NK-92 treated with Interleukin-12 subunit alpha and Interleukin-12 subunit beta, amount 100 ng/mL, for 24 hours (cell line): ENCODE measurements around the gene TBL2.
"Not testable (repeated sequence)": the region's sequence is repeated elsewhere in the genome, so short reads cannot be mapped to it uniquely, and the experiment has no call there.

ENCODE experiments used
- DNase-seq: peaks from one replicate; lab custom pipeline; 2025; lab: John Stamatoyannopoulos, UW

TBL2 gene

GRCh38 chr7:73535918-73536317, 42.5 kb downstream of the TBL2 start:
- DNase-seq, result not testable (repeated sequence)

- DNase-seq, result no peak
Observed at GRCh38 chr7:73533742-73534141, 44.6 kb downstream of the TBL2 start.

- no peak for DNase-seq
Observed at GRCh38 chr7:73532224-73532623, 46.2 kb downstream of the TBL2 start.

DNA sequence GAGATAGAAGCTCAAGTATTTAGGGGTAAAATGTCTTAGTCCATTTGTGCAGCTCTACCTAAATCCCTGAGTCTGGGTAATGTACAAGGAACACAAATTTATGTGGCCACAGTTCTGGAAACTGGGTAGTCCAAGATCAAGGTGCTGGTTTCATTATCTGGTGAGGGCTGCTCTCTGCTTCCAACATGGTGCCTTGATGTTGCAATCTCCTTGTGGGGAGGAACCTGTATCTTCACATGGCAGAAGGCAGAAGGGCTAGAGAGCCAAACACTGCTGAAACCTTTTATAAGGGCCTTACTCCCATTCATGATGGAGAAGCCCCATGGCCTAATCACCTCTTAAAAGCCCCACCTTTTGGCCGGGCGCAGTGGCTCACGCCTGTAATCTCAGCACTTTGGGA, 47.6 kb downstream of the TBL2 start:
- no peak for DNase-seq

DNA sequence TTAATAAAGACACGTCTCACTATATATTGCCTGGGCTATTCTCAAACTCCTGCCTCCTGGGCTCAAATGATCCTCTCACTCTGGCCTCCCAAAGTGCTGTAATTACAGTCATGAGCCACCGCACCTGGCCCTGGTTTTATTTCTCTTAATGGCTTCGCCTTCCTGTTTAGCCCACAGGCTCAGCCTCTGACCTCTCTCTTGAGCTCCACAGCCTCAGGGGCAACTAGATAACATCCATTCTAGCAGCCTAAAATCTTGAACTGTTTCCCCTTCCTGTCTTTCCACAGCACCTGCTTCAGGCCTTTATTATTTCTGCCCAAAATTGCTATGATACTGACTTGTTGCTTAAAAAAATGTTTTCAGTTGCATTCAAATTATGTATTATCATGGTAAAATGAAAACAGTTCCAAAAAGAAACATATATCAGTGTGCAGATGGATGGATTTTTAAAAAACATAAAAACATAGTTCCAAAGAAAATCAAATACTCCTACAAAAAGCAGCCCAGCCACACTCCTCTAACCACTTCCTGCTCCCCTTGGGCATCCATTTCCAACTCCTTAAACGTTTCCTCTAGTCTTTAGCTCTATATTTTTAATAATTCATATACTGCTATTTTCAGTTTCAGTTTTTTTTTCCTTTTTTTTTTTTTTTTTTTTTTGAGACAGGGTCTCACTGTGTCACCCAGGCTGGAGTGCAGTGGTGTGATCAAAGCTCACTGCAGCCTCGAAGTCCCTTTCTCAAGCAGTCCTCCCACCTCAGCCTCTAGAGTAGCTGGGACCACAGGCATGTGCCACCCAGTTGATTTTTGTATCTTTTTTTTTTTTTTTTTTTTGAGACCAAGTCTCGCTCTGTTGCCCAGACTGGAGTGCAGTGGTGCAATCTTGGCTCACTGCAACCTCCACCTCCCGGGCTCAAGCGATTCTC, 51.2 kb downstream of the TBL2 start:
- no peak for DNase-seq

DNA sequence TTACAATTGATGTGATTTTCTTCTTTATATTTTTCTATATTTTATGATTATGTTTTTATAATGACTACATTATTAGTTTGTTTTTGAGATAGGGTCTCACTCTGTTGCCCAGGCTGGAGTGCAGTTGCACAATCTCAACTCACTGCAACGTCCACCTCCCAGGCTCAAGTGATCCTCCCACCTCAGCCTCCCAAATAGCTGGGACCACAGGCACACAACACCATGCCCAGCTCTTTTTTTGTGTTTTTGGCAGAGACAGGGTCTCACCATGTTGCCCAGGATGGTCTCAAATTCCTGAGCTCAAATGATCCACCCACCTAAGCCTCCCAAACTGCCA, 52.3 kb downstream of the TBL2 start:
- DNase-seq, result not testable (repeated sequence)

GRCh38 chr7:73522105-73522872, 56.1 kb downstream of the TBL2 start, which contains the start of gene BAZ1B:
TSS of gene BAZ1B (minus strand) at chr7:73522293. CDS start at chr7:73521933, 360 bp downstream.
- DNase-seq, result peak; percentile 100

- peak; percentile 84 for DNase-seq
Observed at GRCh38 chr7:73521636-73522104, 56.7 kb downstream of the TBL2 start.

DNA sequence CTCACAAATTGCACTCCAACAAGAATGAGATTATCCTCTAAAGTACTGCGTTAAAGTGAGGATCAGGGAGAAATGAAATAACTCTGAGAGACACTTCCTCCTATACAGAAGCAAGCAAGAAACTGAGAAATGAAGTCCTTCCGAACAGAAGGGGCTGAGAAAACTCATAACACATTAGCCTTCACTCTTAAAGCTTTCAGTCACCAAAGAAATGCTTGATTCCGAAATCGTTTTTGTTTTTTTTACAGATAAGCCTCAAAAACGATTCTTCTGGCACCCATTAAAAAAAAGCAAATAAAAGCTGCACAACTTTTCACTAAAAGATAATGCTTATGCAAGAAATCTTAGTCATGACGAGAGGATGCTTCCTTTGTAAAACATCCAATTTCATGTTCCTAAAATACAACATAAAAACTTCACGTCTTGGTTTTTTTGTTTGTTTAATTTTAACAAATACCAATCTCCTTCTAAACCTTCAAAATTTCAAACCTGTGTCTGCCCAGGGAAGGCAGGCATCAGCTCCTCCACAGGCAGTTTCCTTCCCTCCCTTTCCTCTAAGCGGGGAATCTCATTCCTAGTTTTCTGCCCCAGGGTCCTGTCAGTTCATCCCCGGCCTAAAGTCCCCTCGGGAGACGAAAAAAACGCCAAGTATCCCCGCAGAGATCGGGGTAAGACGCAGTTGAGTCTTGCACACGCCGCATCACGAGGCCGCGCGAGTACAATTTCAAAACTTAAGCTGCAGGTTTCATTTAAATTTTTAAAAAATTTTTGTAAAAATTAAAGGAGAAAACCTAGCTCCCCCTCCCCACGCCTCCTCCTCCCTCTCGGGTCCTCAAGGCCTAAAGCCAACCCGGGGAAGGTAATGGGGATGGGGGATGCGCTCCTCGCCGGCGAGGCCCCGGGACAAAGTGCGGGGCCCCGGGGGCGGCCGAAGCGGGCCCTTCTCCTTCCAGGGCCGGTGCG, 57.4 kb downstream of the TBL2 start:
- no peak for DNase-seq

DNA sequence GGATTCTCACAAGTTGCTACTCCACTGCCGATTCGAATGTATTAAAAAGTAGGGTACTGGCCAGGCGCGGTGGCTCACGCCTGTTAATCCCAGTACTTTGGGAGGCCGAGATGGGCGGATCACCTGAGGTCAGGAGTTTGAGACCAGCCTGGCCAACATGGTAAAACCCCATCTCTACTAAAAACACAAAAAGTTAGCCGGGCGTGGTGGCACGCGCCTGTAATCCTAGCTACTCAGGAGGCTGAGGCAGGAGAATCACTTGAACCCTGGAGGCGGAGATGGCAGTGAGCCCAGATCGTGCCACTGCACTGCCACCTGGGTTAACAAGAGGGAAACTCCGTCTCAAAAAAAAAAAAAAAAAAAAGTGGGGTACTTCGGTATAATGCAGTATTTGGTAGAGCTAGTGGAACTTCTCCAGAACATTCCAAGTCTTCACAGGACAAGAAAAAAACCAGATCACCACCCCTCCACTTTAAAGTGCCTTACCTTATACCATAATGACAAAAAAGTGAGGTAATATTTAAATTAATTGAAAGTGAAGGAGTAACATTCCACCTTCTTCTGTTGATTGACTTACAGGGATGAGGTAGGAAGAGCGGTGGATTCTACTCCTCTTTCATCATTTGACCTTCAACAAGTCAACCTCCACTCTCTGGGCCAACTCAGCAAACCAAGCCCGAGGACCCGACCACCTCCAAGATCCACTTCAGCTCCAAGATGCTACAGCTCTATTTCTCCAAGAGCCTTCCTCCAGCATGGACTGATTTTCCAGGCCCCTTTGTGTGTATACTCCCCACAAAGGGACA, 58.3 kb downstream of the TBL2 start:
- DNase-seq, result no peak

DNA sequence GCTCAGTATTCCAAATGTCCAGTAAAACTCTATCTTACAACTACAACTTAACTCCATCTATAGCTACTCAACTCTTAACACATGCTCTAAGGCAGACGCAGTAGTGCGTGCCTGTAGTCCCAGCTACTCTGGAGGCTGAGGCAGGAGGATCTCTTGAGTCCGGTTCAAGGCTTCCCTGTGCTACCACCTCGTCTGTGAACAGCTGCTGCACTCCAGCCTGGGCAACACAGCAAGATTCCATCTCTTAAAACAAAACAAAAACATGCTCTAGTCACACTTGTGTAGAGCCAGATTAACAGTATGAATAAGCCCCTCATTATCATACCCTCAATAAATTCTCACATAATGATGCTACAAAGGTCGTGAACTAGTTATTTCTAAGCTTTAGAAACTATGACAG, 59.9 kb downstream of the TBL2 start:
- no peak for DNase-seq
